B cell (primary cell): ENCODE results near the gene BTAF1. TPM values are rescaled to one million over a fixed set of nuclear protein-coding genes. Genes with fewer than 3 reads are reported as not detected.

Experiments used
- ATAC-seq: fragments of 200-7000 bp; cut with Tn5 transposase; one replicate; pipeline ENCODE4 v1.10.0; 2021; ENCODE audit warnings: low read depth, mild to moderate bottlenecking, moderate number of reproducible peaks, moderate library complexity
- CTCF ChIA-PET: fragments of 350-600 bp; sonication (Branson Sonifier 250); formaldehyde crosslinking; loops from one replicate; lab custom pipeline; 2021; ENCODE audit warnings: antibody characterized with exemption, inconsistent platforms; lab: Charles Lee
- POLR2A ChIA-PET: fragments of 350-600 bp; sonication (Branson Sonifier 250); formaldehyde crosslinking; loops from one replicate; lab custom pipeline; 2021; ENCODE audit warnings: antibody characterized with exemption; lab: Charles Lee
- DNase-seq: peaks from one replicate; pipeline ENCODE4 v3.0.0; 2013
- H2AFZ ChIP-seq: 2 replicates; pipeline ENCODE4 v1.6.1; 2012; ENCODE audit warnings: mild to moderate bottlenecking, low read depth, low read length; ENCODE audit not compliant: insufficient read depth, poor library complexity, severe bottlenecking
- H3K27ac ChIP-seq, 2 donors: 1 replicate in 1 of 2; 2 replicates in 1 of 2; pipeline ENCODE4 v1.5.1; 2012 to 2013; ENCODE audit warnings: low read length in 2 of 2, mild to moderate bottlenecking in 2 of 2, moderate library complexity in 1 of 2
- H3K27me3 ChIP-seq, 4 experiments: fragments of 200-600 bp in 1 of 4; sonication (generic) in 1 of 4; replicated peaks in 1 of 4; 1 replicate in 2 of 4; 2 replicates in 2 of 4; pipeline versions ENCODE4 v1.6.1 to v1.7.0; 2013 to 2016; ENCODE audit warnings: low read length in 3 of 4, mild to moderate bottlenecking in 2 of 4, mixed read lengths in 1 of 4, moderate library complexity in 1 of 4; ENCODE audit not compliant: insufficient read depth in 4 of 4, control insufficient read depth in 3 of 4; ENCODE audit errors: control extremely low read depth in 1 of 4
- H3K36me3 ChIP-seq, 2 experiments: replicated peaks in 1 of 2; 1 replicate in 1 of 2; 2 replicates in 1 of 2; pipeline versions ENCODE4 v1.6.1 to v1.7.1; 2013; ENCODE audit warnings: low read length in 1 of 2; ENCODE audit not compliant: insufficient read depth in 2 of 2, control insufficient read depth in 1 of 2; ENCODE audit errors: control extremely low read depth in 1 of 2, extremely low read depth in 1 of 2
- H3K4me1 ChIP-seq, 2 donors: fragments of 200-600 bp in 1 of 2; sonication (generic) in 1 of 2; 1 replicate in 1 of 2; 2 replicates in 1 of 2; pipeline versions ENCODE4 v1.5.1 to v1.6.1; 2013 to 2017; ENCODE audit warnings: low read length in 2 of 2; ENCODE audit not compliant: control insufficient read depth in 2 of 2, insufficient read depth in 2 of 2
- H3K4me2 ChIP-seq: replicated peaks from 2 replicates; pipeline ENCODE3; 2012; ENCODE audit warnings: mild to moderate bottlenecking, low read depth, low read length; ENCODE audit not compliant: poor library complexity, severe bottlenecking
- H3K4me3 ChIP-seq, 5 experiments: fragments of 200-600 bp in 1 of 5; sonication (generic) in 1 of 5; 1 replicate in 3 of 5; 2 replicates in 2 of 5; pipeline versions ENCODE4 v1.5.1 to v1.7.0; 2011 to 2016; ENCODE audit warnings: low read length in 4 of 5, mild to moderate bottlenecking in 4 of 5, low read depth in 2 of 5, control low read depth in 1 of 5, moderate library complexity in 1 of 5; ENCODE audit not compliant: insufficient read depth in 1 of 5; ENCODE audit errors: control extremely low read depth in 1 of 5, extremely low read depth in 1 of 5
- H3K79me2 ChIP-seq: fragments of 200-600 bp; sonication (generic); one replicate; pipeline ENCODE4 v1.6.0; 2016; ENCODE audit warnings: low read length; ENCODE audit not compliant: control insufficient read depth, insufficient read depth
- H3K9ac ChIP-seq: fragments of 200-600 bp; sonication (generic); 2 replicates; pipeline ENCODE4 v1.6.1; 2017; ENCODE audit warnings: mild to moderate bottlenecking, low read length, moderate library complexity
- H3K9me3 ChIP-seq, 3 donors: one replicate each; pipeline versions ENCODE4 v1.6.1 to v1.7.1; 2013; ENCODE audit warnings: low read length in 2 of 3; ENCODE audit not compliant: control insufficient read depth in 2 of 3, insufficient read depth in 1 of 3; ENCODE audit errors: control extremely low read depth in 1 of 3
- H4K20me1 ChIP-seq: 2 replicates; pipeline ENCODE4 v1.6.0; 2012; ENCODE audit warnings: mild to moderate bottlenecking, low read length; ENCODE audit not compliant: insufficient read depth, control insufficient read depth, poor library complexity, severe bottlenecking
- H3K27ac Mint-ChIP-seq: one replicate; pipeline ENCODE4 v1.8.0; 2021; ENCODE audit warnings: mixed read lengths
- H3K27me3 Mint-ChIP-seq: one replicate; pipeline ENCODE4 v1.8.0; 2021; ENCODE audit warnings: mixed read lengths
- H3K4me1 Mint-ChIP-seq: one replicate; pipeline ENCODE4 v1.8.0; 2021; ENCODE audit warnings: mixed read lengths
- H3K4me3 Mint-ChIP-seq: one replicate; pipeline ENCODE4 v1.8.0; 2021; ENCODE audit warnings: mixed read lengths
- H3K9me3 Mint-ChIP-seq: one replicate; pipeline ENCODE4 v1.8.0; 2022; ENCODE audit warnings: mixed read lengths; ENCODE audit not compliant: insufficient read depth
- EZH2 ChIP-seq: IDR thresholded peaks from 2 replicates; pipeline ENCODE4 v1.6.1; 2012; ENCODE audit warnings: borderline replicate concordance, low read depth, mild to moderate bottlenecking, moderate library complexity, low read length; ENCODE audit not compliant: insufficient read depth, poor library complexity, severe bottlenecking
- WGBS: methylation state at CpG from one replicate; pipeline ENCODE4 v1.1.5; 2013; ENCODE audit warnings: missing lambda C conversion rate; ENCODE audit not compliant: insufficient coverage; 5-methylcytosine and 5-hydroxymethylcytosine counted together
- intact Hi-C: fragments of 100-400 bp; cut with micrococcal nuclease; formaldehyde crosslinking; loops from one replicate; pipeline ENCODE4 v1.10.0; 2022
- polyA plus RNA-seq: library from polyadenylated mRNA; depleted of rRNA; stranded (reverse); fragments of >200 nt; gene quantifications from 2 replicates; pipeline ENCODE4 v1.2.3, GENCODE V29; 2012
- total RNA-seq, 2 donors: library from RNA; stranded (reverse); fragments of 120-200 nt in 1 of 2; gene quantifications; 1 replicate in 1 of 2; 2 replicates in 1 of 2; pipeline versions ENCODE4 v1.2.3 to v1.2.4, GENCODE V29; 2013 to 2022
- TF ChIP-seq, protein P1 (sequence below): fragments of 200-600 bp; IDR thresholded peaks from one replicate; pipeline ENCODE4 v1.8.0; 2022; ENCODE audit warnings: antibody characterized with exemption, mild to moderate bottlenecking

Gene BTAF1
- total and polyA plus RNA-seq, 2 donors (not counting 1 experiment from before 2014, with no cell fraction given): 58.2 to 78.1 TPM

DNA sequence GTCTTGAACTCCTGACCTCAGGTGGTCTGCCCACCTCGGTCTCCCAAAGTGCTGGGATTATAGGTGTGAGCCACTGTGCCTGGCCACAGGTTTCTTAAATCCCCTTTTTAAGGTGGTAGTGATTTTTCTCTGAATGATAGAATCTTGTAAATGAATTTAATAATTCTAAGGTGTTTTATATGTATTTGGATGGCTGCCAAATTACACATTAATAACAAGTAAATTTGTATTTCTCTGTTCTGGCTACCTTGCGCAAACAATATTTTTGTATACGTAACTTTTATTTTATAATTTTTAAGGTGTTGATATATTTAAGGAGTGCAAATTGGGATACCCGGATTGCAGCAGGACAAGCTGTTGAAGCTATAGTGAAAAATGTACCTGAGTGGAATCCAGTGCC, 16.1 kb downstream of the BTAF1 start:
- ATAC-seq (no peak), DNase-seq (no peak)
- no peak overlapping the region for H3K4me3 Mint-ChIP-seq
- TF ChIP-seq, protein P1, sequence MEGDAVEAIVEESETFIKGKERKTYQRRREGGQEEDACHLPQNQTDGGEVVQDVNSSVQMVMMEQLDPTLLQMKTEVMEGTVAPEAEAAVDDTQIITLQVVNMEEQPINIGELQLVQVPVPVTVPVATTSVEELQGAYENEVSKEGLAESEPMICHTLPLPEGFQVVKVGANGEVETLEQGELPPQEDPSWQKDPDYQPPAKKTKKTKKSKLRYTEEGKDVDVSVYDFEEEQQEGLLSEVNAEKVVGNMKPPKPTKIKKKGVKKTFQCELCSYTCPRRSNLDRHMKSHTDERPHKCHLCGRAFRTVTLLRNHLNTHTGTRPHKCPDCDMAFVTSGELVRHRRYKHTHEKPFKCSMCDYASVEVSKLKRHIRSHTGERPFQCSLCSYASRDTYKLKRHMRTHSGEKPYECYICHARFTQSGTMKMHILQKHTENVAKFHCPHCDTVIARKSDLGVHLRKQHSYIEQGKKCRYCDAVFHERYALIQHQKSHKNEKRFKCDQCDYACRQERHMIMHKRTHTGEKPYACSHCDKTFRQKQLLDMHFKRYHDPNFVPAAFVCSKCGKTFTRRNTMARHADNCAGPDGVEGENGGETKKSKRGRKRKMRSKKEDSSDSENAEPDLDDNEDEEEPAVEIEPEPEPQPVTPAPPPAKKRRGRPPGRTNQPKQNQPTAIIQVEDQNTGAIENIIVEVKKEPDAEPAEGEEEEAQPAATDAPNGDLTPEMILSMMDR: no peak
- H3K9me3 Mint-ChIP-seq: no peaks in the 10 kb centered on the region
- intact Hi-C loops: no loop called here
- H3K27me3 Mint-ChIP-seq: no peaks in the 10 kb centered on the region
- H3K4me1 Mint-ChIP-seq: peaks cover 11% of the 10 kb centered on the region
- Histone ChIP-seq H3K9me3 (no peaks in the 10 kb centered on the region), H3K4me2 (no peak overlapping the region), H2AFZ (no peak overlapping the region), H3K79me2 (peaks cover 58% of the 10 kb centered on the region), H3K27me3 (no peaks in the 10 kb centered on the region), H3K36me3 (peaks cover 10 to 40% of the 10 kb centered on the region in 2 experiments), H3K4me1 (no peaks in the 10 kb centered on the region), H4K20me1 (peaks cover 51% of the 10 kb centered on the region), H3K9ac (no peak overlapping the region), H3K27ac (no peak overlapping the region), H3K4me3 (no peak overlapping the region)
- ChIA-PET CTCF (interaction anchor here (2.3 kb wide), 1 partner anchor 27 kb away, joined by 5 read pairs; no protein-coding TSS in a partner anchor), POLR2A (no interaction called here)
- no peak overlapping the region for H3K27ac Mint-ChIP-seq
- WGBS: 100% methylated on average over 3 of the region's 4 CpGs

DNA sequence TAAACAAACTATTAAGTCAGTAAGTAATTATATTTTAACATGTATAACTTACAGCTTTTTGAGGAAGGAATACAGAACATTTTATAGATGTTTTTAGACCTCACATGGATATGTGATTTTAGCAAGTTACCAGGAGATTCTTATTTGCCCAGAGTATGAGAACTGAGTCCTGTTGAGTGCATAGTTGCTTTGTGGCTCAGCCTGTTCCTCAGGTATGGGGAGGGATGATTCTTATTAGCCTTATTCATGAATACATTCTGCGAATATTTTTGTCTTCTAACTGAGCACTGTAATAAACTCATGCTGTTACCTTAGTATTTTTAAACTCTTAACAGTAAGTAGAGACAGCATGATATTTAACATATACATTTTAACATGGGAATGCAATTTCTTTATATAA, 17.9 kb downstream of the BTAF1 start:
- Histone ChIP-seq H3K4me1 (no peaks in the 10 kb centered on the region), H3K27me3 (no peaks in the 10 kb centered on the region), H3K4me3 (no peak overlapping the region), H3K27ac (no peak overlapping the region), H3K36me3 (peaks cover 7 to 33% of the 10 kb centered on the region in 2 experiments), H3K9ac (no peak overlapping the region), H3K79me2 (peaks cover 44% of the 10 kb centered on the region), H3K9me3 (no peaks in the 10 kb centered on the region), H2AFZ (no peak overlapping the region), H3K4me2 (no peak overlapping the region), H4K20me1 (peaks cover 40% of the 10 kb centered on the region)
- TF ChIP-seq EZH2: no peak
- TF ChIP-seq, protein P1: no peak
- H3K27ac Mint-ChIP-seq: no peak overlapping the region
- H3K27me3 Mint-ChIP-seq: no peaks in the 10 kb centered on the region
- ChIA-PET CTCF (interaction anchor here (2.3 kb wide), 1 partner anchor 29 kb away, joined by 5 read pairs; no protein-coding TSS in a partner anchor), POLR2A (no interaction called here)
- no peak overlapping the region for H3K4me3 Mint-ChIP-seq
- H3K9me3 Mint-ChIP-seq: no peaks in the 10 kb centered on the region
- intact Hi-C loops: no loop called here
- DNase-seq: no peak
- peaks cover 9% of the 10 kb centered on the region for H3K4me1 Mint-ChIP-seq
- ATAC-seq: no peak
- no CpG with 5 or more reads among the region's 1 CpG for WGBS
